Head of caudate nucleus (tissue), 42 donors: ENCODE results near the gene PARD3.
A peak's percentile ranks its signal among the peaks of the same experiment; 100 is the strongest.
"Not testable (repeated sequence)": the region's sequence is repeated elsewhere in the genome, so short reads cannot be mapped to it uniquely, and the experiment has no call there.

ENCODE experiments used
- DNase-seq, 42 donors: peaks; one replicate each; pipeline versions ENCODE4 v3.0.0 to v3.0.0-alpha.2; 2020 to 2021; ENCODE audit warnings: mixed read lengths in 7 of 42
- intact Hi-C: fragments of 100-400 bp; cut with DNase I; formaldehyde crosslinking; loops from one replicate; pipeline ENCODE4 v1.15.0; 2022

PARD3 gene

GRCh38 chr10:34808801-34809745 lies 6.0 kb downstream of the PARD3 start:
- peak in 38 of 42 donors; percentile 18 to 76 (median 45) for DNase-seq
- intact Hi-C loops: no loop called here

GRCh38 chr10:34808336-34808735 lies 6.8 kb downstream of the PARD3 start:
- intact Hi-C loops: no loop called here
- peak in 1 of 42 donors; percentile 10 for DNase-seq

GRCh38 chr10:34804306-34804705 lies 10.8 kb downstream of the PARD3 start:
- intact Hi-C loops: no loop called here
- DNase-seq: no peak

GRCh38 chr10:34802692-34803091 lies 12.4 kb downstream of the PARD3 start:
- intact Hi-C loops: no loop called here
- DNase-seq: no peak

- intact Hi-C loops: no loop called here
- no peak for DNase-seq
These were observed 13.9 kb downstream of the PARD3 start for GRCh38 chr10:34801097-34801733.

GRCh38 chr10:34800624-34801023 lies 14.5 kb downstream of the PARD3 start:
- intact Hi-C loops: no loop called here
- DNase-seq: no peak

GRCh38 chr10:34798654-34799053 lies 16.4 kb downstream of the PARD3 start:
- no peak for DNase-seq
- intact Hi-C loops: no loop called here

- intact Hi-C loops: no loop called here
- no peak for DNase-seq
These were observed 17.9 kb downstream of the PARD3 start for GRCh38 chr10:34797155-34797554.

- DNase-seq: no peak
- intact Hi-C loops: no loop called here
These were observed 19.0 kb downstream of the PARD3 start for GRCh38 chr10:34796133-34796532.

- intact Hi-C loops: no loop called here
- DNase-seq: no peak
These were observed 19.8 kb downstream of the PARD3 start for GRCh38 chr10:34795334-34795733.

- intact Hi-C loops: no loop called here
- no peak for DNase-seq
These were observed 20.3 kb downstream of the PARD3 start for GRCh38 chr10:34794835-34795234.

GRCh38 chr10:34793581-34793980 lies 21.5 kb downstream of the PARD3 start:
- DNase-seq, intact Hi-C loops: not testable (repeated sequence)

- intact Hi-C loops: no loop called here
- DNase-seq: no peak
These were observed 22.2 kb downstream of the PARD3 start for GRCh38 chr10:34792881-34793280.

GRCh38 chr10:34791947-34792346 lies 23.1 kb downstream of the PARD3 start:
- intact Hi-C loops: no loop called here

GRCh38 chr10:34791228-34791627 lies 23.9 kb downstream of the PARD3 start:
- intact Hi-C loops: no loop called here
- no peak for DNase-seq

More at GRCh38 chr10:34791947-34792346, 23.1 kb downstream of the PARD3 start:
- DNase-seq: peak in 1 of 42 donors; percentile 23

GRCh38 chr10:34789966-34790506 lies 25.1 kb downstream of the PARD3 start:
- intact Hi-C loops: no loop called here
- DNase-seq: peak in 1 of 42 donors; percentile 18

- no peak for DNase-seq
- intact Hi-C loops: no loop called here
These were observed 28.6 kb downstream of the PARD3 start for GRCh38 chr10:34786464-34786863.

- intact Hi-C loops: no loop called here
- no peak for DNase-seq
These were observed 33.4 kb downstream of the PARD3 start for GRCh38 chr10:34781711-34782110.

- intact Hi-C loops: no loop called here
- peak in 22 of 42 donors; percentile 8 to 56 (median 22) for DNase-seq
These were observed 34.2 kb downstream of the PARD3 start for GRCh38 chr10:34780818-34781380.

GRCh38 chr10:34778237-34778636 lies 36.9 kb downstream of the PARD3 start:
- intact Hi-C loops: no loop called here
- DNase-seq: no peak
